ENCODE data around the gene TTF2.

- TF ChIP-seq POLR2A (IDR thresholded peaks at IDR 0.05) (no peak), CTCF (IDR thresholded peaks at IDR 0.05) (no peak)
These were observed 44.9 kb downstream of the TTF2 start for GRCh38 chr1:117104986-117105385.

All from uterus (tissue), 2 donors.